Fibroblast of skin of left quadriceps (primary cell): ENCODE results near the gene TPI1.
A peak's percentile ranks its signal among the peaks of the same experiment; 100 is the strongest.
"Not testable (repeated sequence)": the region's sequence is repeated elsewhere in the genome, so short reads cannot be mapped to it uniquely, and the experiment has no call there.

Experiments
- DNase-seq, 2 experiments: peaks; one replicate each; pipeline ENCODE4 v3.0.0-alpha.2; 2013; ENCODE audit warnings: low read depth in 2 of 2

TPI1 gene

GRCh38 chr12:6894321-6894720, 27.0 kb downstream of the TPI1 start:
- no peak for DNase-seq

GRCh38 chr12:6896846-6897435, 29.6 kb downstream of the TPI1 start:
- DNase-seq = no peak

- no peak for DNase-seq
Measured at GRCh38 chr12:6899427-6899826, 32.1 kb downstream of the TPI1 start.

- DNase-seq = no peak
Measured at GRCh38 chr12:6899837-6900519, 32.6 kb downstream of the TPI1 start.

- DNase-seq = no peak
Measured at GRCh38 chr12:6902448-6902847, 35.1 kb downstream of the TPI1 start.

GRCh38 chr12:6903722-6904121, 36.4 kb downstream of the TPI1 start:
- no peak for DNase-seq

GRCh38 chr12:6904280-6905276, 37.2 kb downstream of the TPI1 start, which contains the start of gene LRRC23:
Gene LRRC23 (plus strand): TSS chr12:6904822. CDS start chr12:6905634, 812 bp downstream.
- DNase-seq = peak; percentile 90

- DNase-seq = no peak
Measured at GRCh38 chr12:6905414-6906040, 38.2 kb downstream of the TPI1 start.

GRCh38 chr12:6908141-6908540, 40.8 kb downstream of the TPI1 start:
- not testable (repeated sequence) for DNase-seq

GRCh38 chr12:6909421-6910145, 42.3 kb downstream of the TPI1 start:
- no peak for DNase-seq

GRCh38 chr12:6912164-6912935, 45.0 kb downstream of the TPI1 start:
- DNase-seq = no peak

- DNase-seq = no peak
Measured at GRCh38 chr12:6914246-6914946, 47.1 kb downstream of the TPI1 start, which contains the start of gene ENO2. Gene ENO2 (plus strand): TSS chr12:6914580. CDS start chr12:6915833, 1,253 bp downstream.

GRCh38 chr12:6914947-6915788, 47.8 kb downstream of the TPI1 start:
- DNase-seq = no peak

- DNase-seq = no peak
Measured at GRCh38 chr12:6915789-6916285, 48.5 kb downstream of the TPI1 start.

- no peak for DNase-seq
Measured at GRCh38 chr12:6916426-6917200, 49.3 kb downstream of the TPI1 start.

- no peak for DNase-seq
Measured at GRCh38 chr12:6917491-6918231, 50.3 kb downstream of the TPI1 start.

GRCh38 chr12:6919588-6919987, 52.3 kb downstream of the TPI1 start:
- no peak for DNase-seq
